ENCODE measurements around the gene USP32. TPM values are rescaled to one million over a fixed set of nuclear protein-coding genes. Genes with fewer than 3 reads are reported as not detected.

The USP32 gene
- total RNA-seq, 6 experiments from 2014 or later: 24.8 to 44.2 (median 33.5) TPM

DNA sequence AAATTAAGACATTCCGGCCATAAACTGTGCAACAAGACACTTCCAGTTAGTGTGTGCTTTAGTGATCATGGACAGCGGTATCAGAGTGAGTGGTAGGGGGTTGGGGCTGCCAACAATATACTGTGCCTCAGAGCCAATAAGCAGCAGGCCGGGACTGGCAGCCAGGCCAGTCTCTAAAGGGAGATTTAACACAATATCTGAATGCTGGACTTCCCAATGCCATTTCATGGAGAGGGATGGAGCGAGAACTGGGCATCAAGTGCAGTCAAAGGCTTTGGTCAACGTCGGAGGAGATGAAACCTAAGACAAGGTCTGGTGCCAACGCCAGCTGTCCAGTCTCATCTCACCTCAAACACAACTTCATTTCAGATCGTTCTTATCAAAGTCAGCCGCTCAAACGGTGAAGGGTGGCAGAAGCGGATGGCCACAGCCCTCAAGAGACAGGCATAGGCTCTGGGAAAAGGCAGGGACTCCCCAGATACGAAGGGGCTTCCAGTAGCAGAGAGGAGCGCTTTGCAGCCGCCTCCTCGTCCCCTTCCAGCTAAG lies 935 bp downstream of the USP32 start:
- peak overlapping the region; percentile 85 to 91 (median 86) for H3K27ac ChIP-seq
- no peaks in the 10 kb centered on the region for H3K36me3 ChIP-seq
- WGBS (ENCODE audit: insufficient coverage, low coverage, low lambda C conversion rate, missing lambda C conversion rate): 2% methylated on average over 13 of the region's 15 CpGs
- intact Hi-C loops (cut with DNase I): no loop called here
- peak overlapping the region; percentile 81 to 87 (median 82) for H3K4me3 ChIP-seq
- no peaks in the 10 kb centered on the region for H3K27me3 ChIP-seq
- peak; percentile 29 to 58 (median 54) for DNase-seq
- ATAC-seq: peak; percentile 3 to 17 (median 10)
- peaks cover 0 to 23% (median 6%) of the 10 kb centered on the region in 4 donors for H3K4me1 ChIP-seq
- H3K9me3 ChIP-seq: no peaks in the 10 kb centered on the region
- TF ChIP-seq, protein P1, sequence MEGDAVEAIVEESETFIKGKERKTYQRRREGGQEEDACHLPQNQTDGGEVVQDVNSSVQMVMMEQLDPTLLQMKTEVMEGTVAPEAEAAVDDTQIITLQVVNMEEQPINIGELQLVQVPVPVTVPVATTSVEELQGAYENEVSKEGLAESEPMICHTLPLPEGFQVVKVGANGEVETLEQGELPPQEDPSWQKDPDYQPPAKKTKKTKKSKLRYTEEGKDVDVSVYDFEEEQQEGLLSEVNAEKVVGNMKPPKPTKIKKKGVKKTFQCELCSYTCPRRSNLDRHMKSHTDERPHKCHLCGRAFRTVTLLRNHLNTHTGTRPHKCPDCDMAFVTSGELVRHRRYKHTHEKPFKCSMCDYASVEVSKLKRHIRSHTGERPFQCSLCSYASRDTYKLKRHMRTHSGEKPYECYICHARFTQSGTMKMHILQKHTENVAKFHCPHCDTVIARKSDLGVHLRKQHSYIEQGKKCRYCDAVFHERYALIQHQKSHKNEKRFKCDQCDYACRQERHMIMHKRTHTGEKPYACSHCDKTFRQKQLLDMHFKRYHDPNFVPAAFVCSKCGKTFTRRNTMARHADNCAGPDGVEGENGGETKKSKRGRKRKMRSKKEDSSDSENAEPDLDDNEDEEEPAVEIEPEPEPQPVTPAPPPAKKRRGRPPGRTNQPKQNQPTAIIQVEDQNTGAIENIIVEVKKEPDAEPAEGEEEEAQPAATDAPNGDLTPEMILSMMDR (IDR thresholded peaks at IDR 0.05): no peak
- TF ChIP-seq POLR2A (IDR thresholded peaks at IDR 0.05): peak; percentile 18

DNA sequence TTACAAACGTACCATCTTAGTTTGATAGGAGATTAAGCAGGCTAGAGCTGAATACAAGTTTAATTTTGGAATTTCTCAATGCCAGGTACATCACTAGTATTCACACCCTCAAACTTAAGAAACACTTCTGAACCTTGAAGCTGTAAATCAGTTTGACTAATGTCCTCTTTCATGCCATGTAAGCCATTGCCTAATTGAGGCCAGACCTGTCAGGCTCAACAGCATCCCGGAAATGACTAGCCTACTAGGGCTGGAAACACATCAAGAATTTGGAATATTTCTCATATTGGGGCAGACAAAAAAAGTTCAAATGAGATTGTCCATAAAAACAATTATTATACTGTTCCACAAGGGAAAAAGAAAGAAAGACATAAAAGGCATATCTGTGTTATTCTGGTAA lies 1.7 kb downstream of the USP32 start:
- 33% methylated on average over 2 of the region's 2 CpGs for WGBS (ENCODE audit: insufficient coverage, low coverage, low lambda C conversion rate, missing lambda C conversion rate)
- Histone ChIP-seq H3K4me3 (peak overlapping the region in 2 of 3 donors; percentile 81 to 87), H3K27me3 (no peaks in the 10 kb centered on the region), H3K36me3 (no peaks in the 10 kb centered on the region), H3K9me3 (no peaks in the 10 kb centered on the region), H3K27ac (peak overlapping the region in 2 of 3 donors; percentile 85 to 91), H3K4me1 (peaks cover 0 to 31% (median 9%) of the 10 kb centered on the region in 4 donors)
- intact Hi-C loops (cut with DNase I): no loop called here
- TF ChIP-seq POLR2A (IDR thresholded peaks at IDR 0.05): no peak
- TF ChIP-seq, protein P1 (IDR thresholded peaks at IDR 0.05): no peak
- ATAC-seq: no peak
- DNase-seq: no peak

- Histone ChIP-seq H3K27ac (peak overlapping the region in 1 of 3 donors; percentile 4), H3K4me3 (no peak overlapping the region), H3K36me3 (no peaks in the 10 kb centered on the region), H3K4me1 (peaks cover 0 to 38% (median 9%) of the 10 kb centered on the region in 4 donors), H3K27me3 (no peaks in the 10 kb centered on the region), H3K9me3 (no peaks in the 10 kb centered on the region)
- intact Hi-C loops (cut with DNase I): no loop called here
- no peak for TF ChIP-seq POLR2A (IDR thresholded peaks at IDR 0.05)
- TF ChIP-seq, protein P1 (IDR thresholded peaks at IDR 0.05): no peak
- 40% methylated on average over 3 of the region's 3 CpGs for WGBS (ENCODE audit: insufficient coverage, low coverage, low lambda C conversion rate, missing lambda C conversion rate)
- DNase-seq (no peak), ATAC-seq (no peak)
Measured at GRCh38 chr17:60388742-60389141, 3.2 kb downstream of the USP32 start.

DNA sequence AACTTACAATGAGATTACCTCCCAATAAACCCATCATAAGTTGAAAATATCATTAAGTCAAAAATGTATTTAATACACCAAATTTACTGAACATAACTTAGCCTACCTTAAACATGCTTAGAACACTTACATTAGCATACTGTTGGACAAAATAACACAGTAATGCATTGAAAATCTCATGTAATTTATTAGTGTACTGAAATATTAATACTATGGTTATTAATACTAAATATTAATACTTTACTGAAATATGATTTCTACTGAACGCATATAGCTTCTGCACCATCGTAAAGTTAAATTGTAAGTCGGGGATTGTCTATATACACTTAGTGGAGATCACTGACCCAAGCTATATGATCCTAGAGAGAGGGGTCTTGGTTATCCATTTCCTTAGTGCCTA lies 4.3 kb downstream of the USP32 start:
- 80% methylated on average over 3 of the region's 3 CpGs for WGBS (ENCODE audit: insufficient coverage, low coverage, low lambda C conversion rate, missing lambda C conversion rate)
- no peak for ATAC-seq
- Histone ChIP-seq H3K4me1 (peaks cover 0 to 48% (median 9%) of the 10 kb centered on the region in 4 donors), H3K27ac (no peak overlapping the region), H3K27me3 (no peaks in the 10 kb centered on the region), H3K9me3 (no peaks in the 10 kb centered on the region), H3K36me3 (no peaks in the 10 kb centered on the region), H3K4me3 (no peak overlapping the region)
- no peak for DNase-seq
- intact Hi-C loops (cut with DNase I): no loop called here
- TF ChIP-seq POLR2A (IDR thresholded peaks at IDR 0.05): no peak
- TF ChIP-seq, protein P1 (IDR thresholded peaks at IDR 0.05): no peak

Data from right lobe of liver (tissue), 6 donors.